ENCODE data around the gene MAB21L4.

Gene MAB21L4

GRCh38 chr2:240872317-240873097 is 23.4 kb downstream of the MAB21L4 start:
- H3K4me3 ChIP-seq (ENCODE audit: low read depth, low read length): no peak overlapping the region
- TF ChIP-seq CTCF (IDR thresholded peaks at IDR 0.05; ENCODE audit: low read depth, low read length): no peak

DNA sequence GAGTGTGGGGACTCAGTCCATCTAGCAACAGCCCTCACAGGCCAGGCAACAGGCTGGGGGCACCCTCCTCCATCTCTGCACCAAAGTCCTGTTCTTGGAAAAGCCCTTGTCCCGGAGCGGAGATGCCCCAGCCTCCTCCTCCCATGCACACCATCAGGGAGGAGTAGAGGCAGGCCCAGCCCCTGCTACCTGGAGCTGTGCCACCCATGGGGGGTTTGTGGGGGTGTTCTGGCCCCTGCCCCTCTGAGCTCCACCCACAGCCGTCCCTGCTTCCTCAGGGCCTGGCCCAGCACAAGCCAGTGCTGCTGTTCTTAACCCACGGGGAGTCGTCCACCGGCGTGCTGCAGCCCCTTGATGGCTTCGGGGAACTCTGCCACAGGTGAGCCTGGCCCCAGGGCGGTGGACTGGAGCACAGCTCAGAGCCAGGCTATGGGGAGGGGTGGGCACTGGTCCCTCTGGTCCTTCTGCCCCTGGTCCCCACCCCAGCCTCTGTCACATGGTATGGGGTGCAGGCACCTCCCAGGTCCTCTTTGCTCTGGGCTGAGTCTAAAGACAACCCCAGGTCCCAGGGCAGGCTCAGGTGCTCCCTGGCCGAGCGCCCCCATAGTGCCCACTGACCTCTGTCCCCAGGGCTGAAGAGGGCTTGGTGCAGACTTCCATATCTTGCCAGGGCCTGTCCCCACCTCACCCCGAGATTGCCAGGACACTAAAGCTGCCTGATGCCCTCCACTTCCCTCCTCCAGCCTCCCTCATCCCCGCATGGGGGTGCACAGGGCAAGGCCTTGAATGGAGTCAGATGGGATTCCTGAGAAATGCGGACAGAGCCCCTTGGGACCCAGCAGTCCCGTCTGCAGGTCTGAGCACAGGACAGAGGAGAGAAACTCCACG is 24.6 kb downstream of the MAB21L4 start:
- no peak overlapping the region for H3K4me3 ChIP-seq (ENCODE audit: low read depth, low read length)
- no peak for TF ChIP-seq CTCF (IDR thresholded peaks at IDR 0.05; ENCODE audit: low read depth, low read length)

DNA sequence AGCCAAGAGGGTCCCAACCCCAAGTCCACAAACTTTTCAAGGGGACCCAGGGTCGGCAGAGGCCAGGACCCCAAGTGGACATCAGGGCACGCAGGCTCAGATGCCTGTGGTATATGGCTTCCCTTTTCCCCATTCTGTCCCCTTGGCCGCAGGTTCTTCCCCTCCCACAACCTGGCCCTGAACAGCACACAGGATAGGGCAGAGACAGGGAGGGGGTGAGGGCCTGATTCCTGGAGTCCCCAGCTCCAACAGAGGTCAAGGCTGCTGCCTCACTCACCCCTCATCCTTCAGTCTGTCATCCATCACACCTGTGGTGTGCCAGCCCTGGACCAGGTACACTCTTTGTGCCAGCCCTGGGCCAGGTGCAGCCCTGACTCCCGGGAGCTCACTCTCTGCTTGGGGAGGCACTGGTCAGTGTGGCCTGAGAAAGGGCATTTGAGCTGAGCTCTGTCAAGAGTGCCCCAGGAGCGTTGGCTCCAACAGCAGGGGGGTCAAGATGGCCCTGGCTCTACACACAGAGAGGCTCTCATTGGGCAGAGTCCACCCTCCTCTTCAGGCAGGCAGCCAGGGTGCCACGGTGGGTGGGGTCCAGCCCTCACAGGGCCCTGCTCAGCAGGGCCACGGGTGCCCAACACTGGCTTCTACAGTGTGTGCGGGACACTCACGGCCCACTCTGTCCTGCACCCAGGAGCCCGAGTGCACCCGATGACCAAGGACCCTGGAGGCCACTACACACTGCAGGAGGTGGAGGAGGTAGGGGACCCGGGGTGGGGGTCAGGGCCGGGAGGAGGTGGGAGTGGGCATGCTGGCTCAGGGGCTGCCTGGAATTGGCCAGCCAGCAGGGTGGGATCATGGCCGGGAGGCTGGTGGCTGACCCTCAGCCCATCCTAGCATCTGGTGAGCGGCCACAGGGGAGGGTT is 25.7 kb downstream of the MAB21L4 start:
- no peak overlapping the region for H3K4me3 ChIP-seq (ENCODE audit: low read depth, low read length)
- no peak for TF ChIP-seq CTCF (IDR thresholded peaks at IDR 0.05; ENCODE audit: low read depth, low read length)

DNA sequence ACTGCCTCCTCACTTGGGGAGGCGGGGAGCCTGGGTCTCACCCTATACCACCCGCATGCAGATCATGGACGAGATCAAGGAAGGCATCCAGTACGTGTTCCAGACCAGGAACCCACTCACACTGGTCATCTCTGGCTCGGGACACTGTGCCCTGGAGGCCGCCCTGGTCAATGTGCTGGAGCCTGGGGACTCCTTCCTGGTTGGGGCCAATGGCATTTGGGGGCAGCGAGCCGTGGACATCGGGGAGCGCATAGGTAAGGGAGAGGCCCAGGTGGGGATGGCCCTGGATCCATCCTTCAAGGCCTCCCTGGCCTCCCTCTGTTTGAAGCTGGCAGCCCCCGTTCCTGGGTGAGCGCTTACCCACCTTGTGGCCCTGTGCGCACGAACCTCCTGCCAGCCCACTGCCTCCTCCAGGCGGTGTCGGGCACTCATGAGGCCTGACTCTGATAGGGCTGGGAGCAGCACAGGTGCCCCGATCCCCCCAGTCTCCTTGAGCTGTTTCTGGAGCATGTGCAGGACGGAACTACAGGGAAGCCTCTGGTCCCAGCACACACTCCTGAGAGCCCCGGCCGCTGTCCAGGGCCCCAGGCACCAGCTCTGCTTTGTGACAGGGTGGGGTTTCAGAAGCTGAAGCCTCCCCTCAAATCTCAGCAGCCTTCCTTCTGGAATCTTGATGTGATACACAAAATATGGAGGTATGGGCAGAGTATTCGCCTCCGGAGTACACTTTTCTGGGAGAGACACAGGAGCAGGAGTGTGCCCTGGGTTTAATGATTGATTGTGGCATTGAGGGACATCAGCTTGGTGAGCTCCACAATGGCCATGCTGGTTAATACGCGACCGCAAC is 26.6 kb downstream of the MAB21L4 start:
- H3K4me3 ChIP-seq (ENCODE audit: low read depth, low read length): no peak overlapping the region
- TF ChIP-seq CTCF (IDR thresholded peaks at IDR 0.05; ENCODE audit: low read depth, low read length): no peak

- no peak within 1 kb of the TSS for H3K4me3 ChIP-seq (ENCODE audit: low read depth, low read length)
- no peak for TF ChIP-seq CTCF (IDR thresholded peaks at IDR 0.05; ENCODE audit: low read depth, low read length)
These were observed 27.5 kb downstream of the MAB21L4 start, which contains the start of gene AGXT for GRCh38 chr2:240868286-240869108. TSS of gene AGXT (plus strand) at chr2:240868824. CDS start at chr2:240868866, 42 bp downstream.

Data from WI38 (cell line).